Measurements from ENCODE around the gene RAB11FIP3.

Gene RAB11FIP3

GRCh38 chr16:568401-569258, 143.2 kb downstream of the RAB11FIP3 start:
- no peak for DNase-seq

GRCh38 chr16:569445-570254, 144.2 kb downstream of the RAB11FIP3 start, which contains the start of gene PIGQ:
Gene PIGQ (plus strand): TSS chr16:569968. CDS start chr16:574075, 4,107 bp downstream.
- peak; percentile 41 to 78 (median 52) for DNase-seq
